PFSK-1 (cell line): ENCODE measurements around the gene SLC36A3.

Experiments
- FOXP2 ChIP-seq: optimal IDR thresholded peaks from 2 replicates; pipeline ENCODE3; 2011; ENCODE audit warnings: borderline replicate concordance, control low read depth, inconsistent platforms; ENCODE audit not compliant: insufficient read depth; ENCODE audit errors: extremely low read length, extremely low read depth
- POLR2AphosphoS5 ChIP-seq: IDR thresholded peaks from 2 replicates; pipeline ENCODE4 v1.6.1; 2012; ENCODE audit warnings: low read depth, mild to moderate bottlenecking, control low read depth, low read length, moderate library complexity
- REST ChIP-seq, 2 experiments: IDR thresholded peaks; 2 replicates each; pipeline versions ENCODE4 v1.6.1 to v1.8.0; 2011 to 2012; ENCODE audit warnings: low read depth in 2 of 2, low read length in 2 of 2, control low read depth in 1 of 2, inconsistent platforms in 1 of 2, mild to moderate bottlenecking in 1 of 2, moderate library complexity in 1 of 2; ENCODE audit not compliant: insufficient read depth in 1 of 2
- SIN3A ChIP-seq: IDR thresholded peaks from 2 replicates; pipeline ENCODE4 v1.6.1; 2012; ENCODE audit warnings: mild to moderate bottlenecking, low read length, moderate library complexity, borderline replicate concordance; ENCODE audit not compliant: insufficient read depth
- TAF1 ChIP-seq: IDR thresholded peaks from 2 replicates; pipeline ENCODE4 v1.6.1; 2012; ENCODE audit warnings: low read length, control low read depth, borderline replicate concordance; ENCODE audit not compliant: insufficient read depth

Gene SLC36A3

GRCh38 chr5:151259931-151260330 lies 43.6 kb downstream of the SLC36A3 start:
- TF ChIP-seq SIN3A: no peak
- TF ChIP-seq FOXP2: no peak
- TF ChIP-seq POLR2AphosphoS5: no peak
- TF ChIP-seq REST (IDR thresholded peaks at IDR 0.05; ENCODE audit: insufficient read depth in 1 of 2, low read depth in 2 of 2, low read length in 2 of 2): no peak
- no peak for TF ChIP-seq TAF1

GRCh38 chr5:151258816-151259215 lies 44.8 kb downstream of the SLC36A3 start:
- no peak for TF ChIP-seq POLR2AphosphoS5
- TF ChIP-seq FOXP2: no peak
- no peak for TF ChIP-seq REST (IDR thresholded peaks at IDR 0.05; ENCODE audit: insufficient read depth in 1 of 2, low read depth in 2 of 2, low read length in 2 of 2)
- no peak for TF ChIP-seq TAF1
- no peak for TF ChIP-seq SIN3A

GRCh38 chr5:151258201-151258611 lies 45.4 kb downstream of the SLC36A3 start:
- no peak for TF ChIP-seq POLR2AphosphoS5
- no peak for TF ChIP-seq REST (IDR thresholded peaks at IDR 0.05; ENCODE audit: insufficient read depth in 1 of 2, low read depth in 2 of 2, low read length in 2 of 2)
- no peak for TF ChIP-seq TAF1
- TF ChIP-seq SIN3A: no peak
- no peak for TF ChIP-seq FOXP2

GRCh38 chr5:151257731-151258181 lies 45.8 kb downstream of the SLC36A3 start:
- no peak for TF ChIP-seq TAF1

- TF ChIP-seq TAF1 (no peak), FOXP2 (no peak), POLR2AphosphoS5 (no peak), SIN3A (no peak), REST (IDR thresholded peaks at IDR 0.05; ENCODE audit: insufficient read depth in 1 of 2, low read depth in 2 of 2, low read length in 2 of 2) (no peak)
Measured at GRCh38 chr5:151255621-151256286, 47.8 kb downstream of the SLC36A3 start.
